CD4-positive, alpha-beta T cell treated with Interleukin-2 at 100 ng/mL for 4 hours (primary cell): ENCODE results near the gene ACOT9.
A peak's percentile ranks its signal among the peaks of the same experiment; 100 is the strongest.
"Not testable (repeated sequence)": the region's sequence is repeated elsewhere in the genome, so short reads cannot be mapped to it uniquely, and the experiment has no call there.

Source experiments
- DNase-seq: peaks from one replicate; pipeline ENCODE4 v3.0.0-alpha.2; 2020; ENCODE audit warnings: low spot score

ACOT9 gene, protein sequence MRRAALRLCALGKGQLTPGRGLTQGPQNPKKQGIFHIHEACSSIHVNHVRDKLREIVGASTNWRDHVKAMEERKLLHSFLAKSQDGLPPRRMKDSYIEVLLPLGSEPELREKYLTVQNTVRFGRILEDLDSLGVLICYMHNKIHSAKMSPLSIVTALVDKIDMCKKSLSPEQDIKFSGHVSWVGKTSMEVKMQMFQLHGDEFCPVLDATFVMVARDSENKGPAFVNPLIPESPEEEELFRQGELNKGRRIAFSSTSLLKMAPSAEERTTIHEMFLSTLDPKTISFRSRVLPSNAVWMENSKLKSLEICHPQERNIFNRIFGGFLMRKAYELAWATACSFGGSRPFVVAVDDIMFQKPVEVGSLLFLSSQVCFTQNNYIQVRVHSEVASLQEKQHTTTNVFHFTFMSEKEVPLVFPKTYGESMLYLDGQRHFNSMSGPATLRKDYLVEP

GRCh38 chrX:23742697-23743622 is at the start of gene ACOT9:
Gene ACOT9 (minus strand): TSS chrX:23743276. CDS start chrX:23743144, 132 bp downstream.
- peak; percentile 68 for DNase-seq

DNA sequence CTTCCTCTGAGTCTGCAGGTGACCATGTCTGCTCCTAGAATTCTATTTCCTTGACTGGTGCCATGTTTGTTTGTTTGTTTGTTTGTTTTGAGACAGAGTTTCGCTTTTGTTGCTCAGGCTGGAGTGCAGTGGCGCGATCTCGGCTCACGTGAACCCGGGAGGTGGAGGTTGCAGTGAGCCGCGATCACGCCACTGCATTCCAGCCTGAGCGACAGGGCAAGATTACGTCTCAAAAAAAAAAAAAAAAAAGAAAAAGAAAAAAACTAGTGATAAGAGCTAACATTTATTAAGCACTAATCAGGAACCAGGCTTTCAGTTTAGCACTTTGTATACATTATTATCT is 47.0 kb upstream of the ACOT9 start:
- no peak for DNase-seq

DNA sequence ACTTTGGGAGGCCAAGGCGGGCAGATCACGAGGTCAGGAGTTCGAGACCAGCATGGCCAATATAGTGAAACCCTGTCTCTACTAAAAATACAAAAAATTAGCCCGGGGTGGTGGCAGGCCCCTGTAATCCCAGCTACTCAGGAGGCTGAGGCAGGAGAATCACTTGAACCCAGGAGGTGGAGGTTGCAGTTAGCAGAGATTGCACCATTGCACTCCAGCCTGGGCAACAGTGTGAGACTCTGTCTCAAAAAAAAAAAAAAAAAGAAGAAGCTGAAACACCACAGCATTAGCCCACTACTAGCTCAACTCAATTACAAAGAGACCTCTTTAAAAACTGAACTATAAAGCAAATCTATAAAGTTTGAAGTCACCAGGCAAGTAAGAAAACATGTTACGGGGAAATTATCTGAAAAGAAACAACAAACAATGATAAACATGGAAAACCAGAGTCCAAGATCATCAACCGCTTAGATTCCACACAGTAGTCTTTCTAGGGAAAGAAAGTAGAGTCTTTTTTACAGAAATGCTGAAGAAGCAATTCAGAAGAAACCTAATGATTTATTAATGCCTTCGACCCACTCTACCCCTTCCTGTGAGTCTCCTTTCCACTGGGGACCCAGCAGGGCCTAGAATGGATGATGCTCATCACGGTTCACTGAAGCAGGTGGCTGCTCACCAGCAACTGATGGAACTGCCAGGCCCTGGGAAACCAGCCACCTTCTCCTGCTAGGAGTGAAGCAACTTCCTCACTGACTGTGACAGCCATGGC is 46.5 kb upstream of the ACOT9 start:
- no peak for DNase-seq

DNA sequence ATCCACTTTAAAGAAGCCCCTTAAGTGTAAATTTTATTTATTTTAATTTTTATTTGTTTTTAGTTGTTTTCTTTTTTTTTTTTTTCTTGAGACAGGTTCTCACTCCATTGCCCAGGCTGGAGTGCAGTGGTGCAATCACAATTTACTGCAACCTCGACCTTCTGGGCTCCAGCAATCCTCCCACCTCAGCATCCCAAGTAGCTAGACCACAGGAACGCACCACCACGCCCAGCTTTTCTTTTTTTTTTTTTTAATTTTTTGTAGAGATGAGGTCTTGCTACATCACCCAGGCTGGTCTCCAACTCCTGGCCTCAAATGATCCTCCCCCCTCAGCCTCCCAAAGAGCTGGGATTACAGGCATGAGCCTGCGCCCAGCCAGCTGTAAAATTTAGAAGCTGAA is 45.9 kb upstream of the ACOT9 start:
- no peak for DNase-seq

DNA sequence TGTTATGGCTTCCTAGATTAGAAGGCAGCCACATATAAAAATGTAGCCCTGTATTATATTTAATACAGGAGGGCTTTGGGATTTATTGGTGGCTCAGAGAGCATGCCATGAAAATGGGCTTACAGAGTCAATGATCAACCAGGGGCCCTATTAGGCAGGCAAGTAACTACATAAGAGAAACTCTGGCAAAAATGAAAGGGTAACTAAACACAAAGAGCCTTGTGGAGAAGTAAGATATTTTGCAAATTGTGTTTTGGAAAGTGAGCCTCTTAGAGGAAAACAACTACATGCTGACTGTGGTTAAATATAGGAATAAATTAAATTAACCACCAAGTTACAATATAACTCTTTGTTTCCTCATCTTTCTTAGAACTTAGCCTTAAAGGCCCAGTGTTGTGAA is 45.4 kb upstream of the ACOT9 start:
- no peak for DNase-seq

DNA sequence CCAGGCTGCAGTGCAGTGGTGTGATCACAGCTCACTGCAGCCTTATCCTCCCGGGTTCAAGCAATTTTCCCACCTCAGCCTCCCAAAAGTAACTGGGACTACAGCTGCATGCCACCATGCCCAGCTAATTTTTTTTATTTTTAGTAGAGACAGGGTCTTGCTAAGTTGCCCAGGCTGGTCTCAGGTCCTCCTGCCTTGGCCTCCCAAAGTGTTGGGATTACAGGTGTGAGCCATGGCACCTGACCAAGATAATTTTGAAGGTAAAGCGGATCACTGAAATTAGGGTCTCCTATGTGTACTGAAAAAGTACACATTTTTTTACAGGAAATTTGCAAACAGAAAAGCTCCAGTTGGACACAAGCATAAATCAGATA is 44.7 kb upstream of the ACOT9 start:
- DNase-seq, result no peak

DNA sequence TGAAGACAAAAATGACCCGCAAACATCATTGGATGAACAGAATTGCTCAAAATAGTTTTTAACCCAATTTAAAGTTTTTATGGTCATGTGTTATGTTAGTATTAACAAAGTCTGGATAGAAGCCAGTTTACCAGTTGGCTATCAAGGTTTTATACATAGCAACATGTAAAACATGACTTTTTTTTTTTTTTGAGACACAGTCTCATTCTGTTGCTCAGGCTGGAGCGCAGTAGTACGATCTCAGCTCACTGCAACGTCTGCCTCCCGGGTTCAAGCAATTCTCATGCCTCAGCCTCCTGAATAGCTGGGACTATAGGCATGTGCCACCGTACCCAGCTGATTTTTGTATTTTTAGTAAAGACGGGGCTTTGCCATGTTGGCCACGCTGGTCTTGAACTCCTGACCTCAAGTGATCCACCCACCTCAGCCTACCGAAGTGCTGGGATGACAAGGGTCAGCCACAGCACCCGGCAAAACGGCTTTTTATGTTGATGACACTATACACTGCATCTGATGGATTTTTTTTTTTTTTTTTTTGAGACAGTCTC is 43.3 kb upstream of the ACOT9 start:
- no peak for DNase-seq

DNA sequence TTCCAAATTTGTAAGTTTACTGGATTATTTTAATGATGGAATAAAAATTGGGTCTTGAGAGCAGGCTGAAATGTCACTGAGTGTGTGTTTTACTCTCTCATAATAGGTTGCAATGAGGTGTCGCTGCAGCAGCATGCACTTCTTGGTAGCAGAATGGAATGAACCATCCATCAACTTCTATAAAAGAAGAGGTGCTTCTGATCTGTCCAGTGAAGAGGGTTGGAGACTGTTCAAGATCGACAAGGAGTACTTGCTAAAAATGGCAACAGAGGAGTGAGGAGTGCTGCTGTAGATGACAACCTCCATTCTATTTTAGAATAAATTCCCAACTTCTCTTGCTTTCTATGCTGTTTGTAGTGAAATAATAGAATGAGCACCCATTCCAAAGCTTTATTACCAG is 42.5 kb upstream of the ACOT9 start:
- DNase-seq, result no peak

DNA sequence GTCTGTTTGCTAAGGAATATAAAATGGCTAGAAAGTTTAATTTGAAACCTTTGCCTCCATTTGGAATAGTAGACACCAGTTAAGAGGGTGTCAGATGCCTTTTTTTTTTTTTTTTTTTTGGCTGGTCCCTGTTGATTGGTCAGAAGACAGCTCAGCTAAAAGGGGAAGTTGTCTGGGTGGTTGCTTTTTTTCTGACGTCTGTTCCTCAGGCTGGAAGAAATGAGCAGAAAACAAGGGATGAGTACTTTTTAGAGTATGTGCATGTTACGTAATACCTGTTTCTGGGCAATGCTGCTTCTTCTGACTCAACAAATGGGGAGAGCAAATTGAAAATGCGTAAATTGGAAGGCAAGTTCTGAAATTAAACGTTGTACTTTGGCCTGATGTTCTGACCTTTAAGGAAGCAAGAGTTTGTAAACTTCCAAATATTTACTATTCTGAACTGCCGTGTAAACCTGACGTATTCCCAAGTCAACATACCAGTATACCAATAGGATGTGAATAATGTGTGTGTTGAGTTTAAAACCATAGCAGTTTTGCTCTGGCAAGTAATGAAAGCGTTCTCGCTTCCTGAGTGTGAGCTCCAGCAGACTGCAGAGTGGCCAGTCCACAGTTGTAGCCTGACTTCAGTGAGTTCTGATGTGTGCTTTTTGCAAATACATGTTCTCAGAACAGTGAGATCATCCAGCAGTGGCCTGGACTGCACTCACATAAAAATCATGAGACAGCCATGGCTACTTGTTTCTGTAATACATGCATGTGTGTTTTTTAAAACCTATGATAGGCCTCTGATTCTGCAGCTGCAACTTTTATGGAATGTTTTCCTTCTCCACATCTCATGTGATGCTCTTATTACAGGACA is 41.6 kb upstream of the ACOT9 start:
- DNase-seq, result no peak

- no peak for DNase-seq
These were observed 40.8 kb upstream of the ACOT9 start for GRCh38 chrX:23783589-23784469.

- peak; percentile 93 for DNase-seq
These were observed 40.0 kb upstream of the ACOT9 start, which contains the start of gene SAT1 for GRCh38 chrX:23782863-23783588. Gene SAT1 (plus strand): TSS chrX:23783173. CDS start chrX:23783352, 179 bp downstream.

DNA sequence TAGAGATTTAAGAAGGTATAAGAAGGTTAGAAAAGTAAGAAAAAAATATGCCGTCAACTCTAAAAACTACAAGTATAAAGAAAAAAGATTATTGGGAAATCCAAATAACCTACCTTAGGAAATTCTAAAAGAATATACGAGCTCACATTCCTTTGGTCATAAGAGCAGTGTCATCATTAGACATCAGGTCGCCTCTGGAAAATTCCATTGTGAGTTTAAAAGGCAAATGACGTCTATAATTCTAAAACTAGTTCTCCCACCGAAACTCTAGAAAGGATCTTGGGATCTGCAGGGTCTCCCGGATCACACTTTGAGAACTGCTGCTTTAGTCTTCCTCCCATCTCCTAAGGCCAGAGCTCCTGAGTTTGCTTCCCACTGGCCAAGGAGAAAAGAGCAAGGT is 39.4 kb upstream of the ACOT9 start:
- DNase-seq, result no peak

DNA sequence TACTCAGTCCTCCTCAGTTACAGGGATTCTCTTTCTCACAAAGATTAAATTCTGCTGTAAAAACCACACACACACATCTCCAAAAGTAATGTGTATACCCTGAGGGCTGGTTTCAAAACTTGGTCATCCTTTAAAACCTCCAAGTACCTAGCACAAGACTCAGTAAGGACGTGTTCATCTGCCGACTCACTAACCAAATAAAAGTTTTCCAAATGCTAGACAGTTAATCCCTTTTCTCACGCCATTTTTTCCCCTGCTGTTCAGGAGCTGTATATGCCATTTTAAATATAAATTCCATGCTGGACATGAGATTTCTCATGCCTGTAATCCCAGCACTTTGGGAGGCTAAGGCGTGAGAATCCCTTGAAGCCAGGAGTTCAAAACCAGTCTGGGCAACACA is 35.9 kb upstream of the ACOT9 start:
- DNase-seq, result no peak

DNA sequence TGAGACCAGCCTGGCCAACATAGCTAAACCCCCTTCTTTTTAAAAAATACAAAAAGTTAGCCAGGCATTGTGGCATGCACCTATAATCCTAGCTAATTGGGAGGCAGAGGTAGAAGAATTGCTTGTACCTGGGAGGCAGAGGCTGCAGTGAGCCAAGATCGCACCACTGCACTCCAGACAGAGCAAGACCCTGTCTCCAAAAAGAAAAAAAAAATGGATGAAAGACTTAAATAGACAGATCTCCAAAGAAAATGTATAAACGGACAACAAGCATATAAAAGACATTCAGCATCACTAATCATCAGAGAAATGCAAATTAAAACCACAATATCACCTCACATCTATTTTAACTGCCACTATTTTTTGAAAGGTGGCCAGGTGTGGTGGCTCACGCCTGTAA is 33.3 kb upstream of the ACOT9 start:
- DNase-seq, result no peak

DNA sequence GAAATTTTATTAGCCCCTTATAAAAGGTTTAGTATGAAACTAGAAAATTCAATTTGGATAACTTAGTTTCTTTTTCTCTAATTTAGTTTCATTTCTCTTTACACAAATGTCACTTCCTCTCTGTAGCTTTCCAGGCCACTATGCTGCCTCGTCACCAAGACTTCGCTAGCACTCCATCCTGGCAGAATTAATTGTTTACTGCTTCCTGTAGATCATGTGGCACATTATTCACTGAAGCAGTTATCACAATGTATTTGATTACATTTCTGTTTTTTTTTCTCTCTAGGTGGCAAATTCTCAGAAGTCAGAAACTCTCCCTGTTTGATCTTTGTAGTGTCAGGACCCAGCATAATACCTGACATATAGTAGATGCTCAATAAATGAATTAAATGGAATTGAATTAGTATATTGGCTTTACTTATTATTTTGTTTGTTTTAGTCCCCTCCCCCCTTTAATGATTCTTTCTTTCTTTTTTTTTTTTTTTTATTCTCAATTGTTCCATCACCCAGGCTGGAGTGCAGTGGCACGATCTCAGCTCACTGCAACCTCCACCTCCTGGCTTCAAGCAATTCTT is 30.6 kb upstream of the ACOT9 start:
- peak; percentile 76 for DNase-seq

DNA sequence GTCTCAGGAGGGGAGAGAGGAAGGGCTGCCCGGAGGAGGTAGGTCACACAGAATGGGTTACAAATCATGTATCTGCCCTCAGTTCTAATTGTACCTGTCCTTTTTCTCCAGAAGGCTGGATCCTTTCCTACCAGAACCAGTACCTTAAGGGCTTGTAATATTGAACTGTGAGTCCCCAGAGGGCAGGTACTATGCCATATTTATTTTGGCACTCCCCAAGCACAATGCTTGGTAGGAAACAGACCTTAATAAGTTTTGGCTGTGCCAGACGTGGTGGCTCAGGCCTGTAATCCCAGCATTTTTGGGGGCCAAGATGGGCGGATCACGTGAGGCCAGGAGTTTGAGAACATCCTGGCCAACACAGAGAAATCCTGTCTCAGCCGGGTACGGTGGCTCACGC is 28.0 kb upstream of the ACOT9 start:
- not testable (repeated sequence) for DNase-seq

GRCh38 chrX:23770142-23770541 is 27.1 kb upstream of the ACOT9 start:
- DNase-seq, result no peak

- no peak for DNase-seq
These were observed 23.8 kb upstream of the ACOT9 start for GRCh38 chrX:23766650-23767551.
